H1 (cell line): Measurements from ENCODE around the gene GHRHR. TPM values are rescaled to one million over a fixed set of nuclear protein-coding genes. Genes with fewer than 3 reads are reported as not detected.

Experiments used
- GABPA ChIP-seq: IDR thresholded peaks from 2 replicates; pipeline ENCODE4 v1.6.1; 2011; ENCODE audit warnings: mild to moderate bottlenecking, low read length, moderate library complexity, borderline replicate concordance; ENCODE audit not compliant: insufficient read depth
- JUND ChIP-seq: IDR thresholded peaks from 2 replicates; pipeline ENCODE4 v1.6.1; 2011; ENCODE audit warnings: mild to moderate bottlenecking, improper control_type of control experiment, low read length
- POLR2AphosphoS5 ChIP-seq: IDR thresholded peaks from 2 replicates; pipeline ENCODE4 v1.6.1; 2011; ENCODE audit warnings: low read depth, low read length
- POU5F1 ChIP-seq: IDR thresholded peaks from 2 replicates; pipeline ENCODE4 v1.6.1; 2011; ENCODE audit warnings: low read depth, mild to moderate bottlenecking, low read length, moderate library complexity
- RBBP5 ChIP-seq: IDR thresholded peaks from 2 replicates; pipeline ENCODE4 v1.7.1; 2012; ENCODE audit warnings: low read depth, mild to moderate bottlenecking, inconsistent platforms, low read length, moderate library complexity, borderline replicate concordance
- RFX5 ChIP-seq: IDR thresholded peaks from 2 replicates; pipeline ENCODE4 v1.6.1; 2011; ENCODE audit warnings: low read depth, low read length, improper control_type of control experiment, borderline replicate concordance
- polyA plus RNA-seq, 7 experiments: library from polyadenylated mRNA; depleted of rRNA in 3 of 7; stranded (reverse) in 5 of 7; unstranded in 2 of 7; fragments of >200 nt in 5 of 7; fragments of 200-250 nt in 2 of 7; gene quantifications; 1 replicate in 5 of 7; 2 replicates in 1 of 7; 4 replicates in 1 of 7; pipeline versions ENCODE4 v1.2.1 to v1.2.3, GENCODE V29; 2011 to 2013; ENCODE audit warnings: missing spikeins in 2 of 7, mixed read lengths in 2 of 7
- total RNA-seq: library from RNA; stranded (reverse); fragmentation: NEBNext Ultra II Directional; extraction: Animal tissue kit (Norgen Biotek cat#: 25700); gene quantifications from 2 replicates; pipeline ENCODE4 v1.2.1, GENCODE V29; 2021
- TF ChIP-seq, protein P1 (sequence below): fragments of 300-600 bp; sonication (generic); IDR thresholded peaks from 2 replicates; pipeline ENCODE4 v1.7.1; 2012; ENCODE audit warnings: low read length, moderate library complexity, mild to moderate bottlenecking, inconsistent platforms; ENCODE audit not compliant: insufficient replicate concordance
- TF ChIP-seq, protein P2 (sequence below): IDR thresholded peaks from 2 replicates; pipeline ENCODE4 v1.6.1; 2011; ENCODE audit warnings: low read depth, mild to moderate bottlenecking, low read length; ENCODE audit not compliant: insufficient read depth

Gene GHRHR
- total and polyA plus RNA-seq, 2 of the 8 experiments (the other 6 are each of a cell fraction or from before 2014, with no cell fraction given): 0.60 to 6.5 TPM

DNA sequence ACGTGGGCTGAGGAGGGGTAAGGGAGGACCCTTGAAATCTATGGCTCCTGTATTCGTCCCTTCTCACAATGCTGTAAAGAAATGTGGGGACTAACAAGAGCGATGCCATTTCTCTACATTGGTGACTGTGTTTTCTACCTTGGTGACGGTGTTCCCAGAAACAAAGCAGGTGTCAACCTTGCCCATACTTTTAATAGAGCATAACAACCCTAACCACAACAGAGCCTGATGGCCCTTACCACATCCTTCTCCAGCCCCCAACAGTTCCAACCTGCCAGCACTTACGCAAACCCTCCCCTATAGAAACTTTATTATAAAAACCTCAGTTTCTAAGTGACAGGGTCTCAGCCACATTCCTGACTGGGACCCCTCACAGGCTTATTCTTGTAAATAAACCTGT is 60.1 kb downstream of the GHRHR start (continued):
- TF ChIP-seq, protein P1, sequence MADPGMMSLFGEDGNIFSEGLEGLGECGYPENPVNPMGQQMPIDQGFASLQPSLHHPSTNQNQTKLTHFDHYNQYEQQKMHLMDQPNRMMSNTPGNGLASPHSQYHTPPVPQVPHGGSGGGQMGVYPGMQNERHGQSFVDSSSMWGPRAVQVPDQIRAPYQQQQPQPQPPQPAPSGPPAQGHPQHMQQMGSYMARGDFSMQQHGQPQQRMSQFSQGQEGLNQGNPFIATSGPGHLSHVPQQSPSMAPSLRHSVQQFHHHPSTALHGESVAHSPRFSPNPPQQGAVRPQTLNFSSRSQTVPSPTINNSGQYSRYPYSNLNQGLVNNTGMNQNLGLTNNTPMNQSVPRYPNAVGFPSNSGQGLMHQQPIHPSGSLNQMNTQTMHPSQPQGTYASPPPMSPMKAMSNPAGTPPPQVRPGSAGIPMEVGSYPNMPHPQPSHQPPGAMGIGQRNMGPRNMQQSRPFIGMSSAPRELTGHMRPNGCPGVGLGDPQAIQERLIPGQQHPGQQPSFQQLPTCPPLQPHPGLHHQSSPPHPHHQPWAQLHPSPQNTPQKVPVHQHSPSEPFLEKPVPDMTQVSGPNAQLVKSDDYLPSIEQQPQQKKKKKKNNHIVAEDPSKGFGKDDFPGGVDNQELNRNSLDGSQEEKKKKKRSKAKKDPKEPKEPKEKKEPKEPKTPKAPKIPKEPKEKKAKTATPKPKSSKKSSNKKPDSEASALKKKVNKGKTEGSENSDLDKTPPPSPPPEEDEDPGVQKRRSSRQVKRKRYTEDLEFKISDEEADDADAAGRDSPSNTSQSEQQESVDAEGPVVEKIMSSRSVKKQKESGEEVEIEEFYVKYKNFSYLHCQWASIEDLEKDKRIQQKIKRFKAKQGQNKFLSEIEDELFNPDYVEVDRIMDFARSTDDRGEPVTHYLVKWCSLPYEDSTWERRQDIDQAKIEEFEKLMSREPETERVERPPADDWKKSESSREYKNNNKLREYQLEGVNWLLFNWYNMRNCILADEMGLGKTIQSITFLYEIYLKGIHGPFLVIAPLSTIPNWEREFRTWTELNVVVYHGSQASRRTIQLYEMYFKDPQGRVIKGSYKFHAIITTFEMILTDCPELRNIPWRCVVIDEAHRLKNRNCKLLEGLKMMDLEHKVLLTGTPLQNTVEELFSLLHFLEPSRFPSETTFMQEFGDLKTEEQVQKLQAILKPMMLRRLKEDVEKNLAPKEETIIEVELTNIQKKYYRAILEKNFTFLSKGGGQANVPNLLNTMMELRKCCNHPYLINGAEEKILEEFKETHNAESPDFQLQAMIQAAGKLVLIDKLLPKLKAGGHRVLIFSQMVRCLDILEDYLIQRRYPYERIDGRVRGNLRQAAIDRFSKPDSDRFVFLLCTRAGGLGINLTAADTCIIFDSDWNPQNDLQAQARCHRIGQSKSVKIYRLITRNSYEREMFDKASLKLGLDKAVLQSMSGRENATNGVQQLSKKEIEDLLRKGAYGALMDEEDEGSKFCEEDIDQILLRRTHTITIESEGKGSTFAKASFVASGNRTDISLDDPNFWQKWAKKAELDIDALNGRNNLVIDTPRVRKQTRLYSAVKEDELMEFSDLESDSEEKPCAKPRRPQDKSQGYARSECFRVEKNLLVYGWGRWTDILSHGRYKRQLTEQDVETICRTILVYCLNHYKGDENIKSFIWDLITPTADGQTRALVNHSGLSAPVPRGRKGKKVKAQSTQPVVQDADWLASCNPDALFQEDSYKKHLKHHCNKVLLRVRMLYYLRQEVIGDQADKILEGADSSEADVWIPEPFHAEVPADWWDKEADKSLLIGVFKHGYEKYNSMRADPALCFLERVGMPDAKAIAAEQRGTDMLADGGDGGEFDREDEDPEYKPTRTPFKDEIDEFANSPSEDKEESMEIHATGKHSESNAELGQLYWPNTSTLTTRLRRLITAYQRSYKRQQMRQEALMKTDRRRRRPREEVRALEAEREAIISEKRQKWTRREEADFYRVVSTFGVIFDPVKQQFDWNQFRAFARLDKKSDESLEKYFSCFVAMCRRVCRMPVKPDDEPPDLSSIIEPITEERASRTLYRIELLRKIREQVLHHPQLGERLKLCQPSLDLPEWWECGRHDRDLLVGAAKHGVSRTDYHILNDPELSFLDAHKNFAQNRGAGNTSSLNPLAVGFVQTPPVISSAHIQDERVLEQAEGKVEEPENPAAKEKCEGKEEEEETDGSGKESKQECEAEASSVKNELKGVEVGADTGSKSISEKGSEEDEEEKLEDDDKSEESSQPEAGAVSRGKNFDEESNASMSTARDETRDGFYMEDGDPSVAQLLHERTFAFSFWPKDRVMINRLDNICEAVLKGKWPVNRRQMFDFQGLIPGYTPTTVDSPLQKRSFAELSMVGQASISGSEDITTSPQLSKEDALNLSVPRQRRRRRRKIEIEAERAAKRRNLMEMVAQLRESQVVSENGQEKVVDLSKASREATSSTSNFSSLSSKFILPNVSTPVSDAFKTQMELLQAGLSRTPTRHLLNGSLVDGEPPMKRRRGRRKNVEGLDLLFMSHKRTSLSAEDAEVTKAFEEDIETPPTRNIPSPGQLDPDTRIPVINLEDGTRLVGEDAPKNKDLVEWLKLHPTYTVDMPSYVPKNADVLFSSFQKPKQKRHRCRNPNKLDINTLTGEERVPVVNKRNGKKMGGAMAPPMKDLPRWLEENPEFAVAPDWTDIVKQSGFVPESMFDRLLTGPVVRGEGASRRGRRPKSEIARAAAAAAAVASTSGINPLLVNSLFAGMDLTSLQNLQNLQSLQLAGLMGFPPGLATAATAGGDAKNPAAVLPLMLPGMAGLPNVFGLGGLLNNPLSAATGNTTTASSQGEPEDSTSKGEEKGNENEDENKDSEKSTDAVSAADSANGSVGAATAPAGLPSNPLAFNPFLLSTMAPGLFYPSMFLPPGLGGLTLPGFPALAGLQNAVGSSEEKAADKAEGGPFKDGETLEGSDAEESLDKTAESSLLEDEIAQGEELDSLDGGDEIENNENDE: no peak
- TF ChIP-seq GABPA (no peak), RFX5 (no peak), POLR2AphosphoS5 (no peak), RBBP5 (no peak), JUND (no peak), POU5F1 (no peak)
- TF ChIP-seq, protein P2, sequence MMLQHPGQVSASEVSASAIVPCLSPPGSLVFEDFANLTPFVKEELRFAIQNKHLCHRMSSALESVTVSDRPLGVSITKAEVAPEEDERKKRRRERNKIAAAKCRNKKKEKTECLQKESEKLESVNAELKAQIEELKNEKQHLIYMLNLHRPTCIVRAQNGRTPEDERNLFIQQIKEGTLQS: no peak
- TF ChIP-seq, all 59 proteins: peak for 0
